Natural killer cell (primary cell): ENCODE results near the gene SLC17A7. TPM values are rescaled to one million over a fixed set of nuclear protein-coding genes. Genes with fewer than 3 reads are reported as not detected.
A peak's percentile ranks its signal among the peaks of the same experiment; 100 is the strongest.

Experiments used
- ATAC-seq, 3 donors: fragments of 150-1000 bp in 2 of 3; fragments of 200-7000 bp in 1 of 3; cut with Tn5 transposase; 1 replicate in 1 of 3; 2 replicates in 2 of 3; pipeline ENCODE4 v1.10.0; 2021; ENCODE audit warnings: mild to moderate bottlenecking in 2 of 3, moderate library complexity in 2 of 3
- DNase-seq, 2 donors: peaks; one replicate each; pipeline versions ENCODE4 v3.0.0 to v3.0.0-alpha.2; 2013 to 2021; ENCODE audit warnings: mixed read lengths in 1 of 2
- H3K27ac ChIP-seq: one replicate; pipeline ENCODE4 v1.5.1; 2013; ENCODE audit warnings: mild to moderate bottlenecking, low read length
- H3K27me3 ChIP-seq: one replicate; pipeline ENCODE4 v1.6.1; 2013; ENCODE audit warnings: low read length; ENCODE audit not compliant: control insufficient read depth, insufficient read depth
- H3K36me3 ChIP-seq: one replicate; pipeline ENCODE4 v1.6.1; 2013; ENCODE audit warnings: low read length; ENCODE audit not compliant: control insufficient read depth, insufficient read depth
- H3K4me1 ChIP-seq: one replicate; pipeline ENCODE4 v1.6.1; 2013; ENCODE audit warnings: low read length; ENCODE audit not compliant: control insufficient read depth, insufficient read depth
- H3K4me3 ChIP-seq: one replicate; pipeline ENCODE4 v1.5.1; 2013; ENCODE audit warnings: low read length
- H3K9me3 ChIP-seq: one replicate; pipeline ENCODE4 v1.6.1; 2013; ENCODE audit warnings: low read length; ENCODE audit not compliant: control insufficient read depth, insufficient read depth
- H3K27ac Mint-ChIP-seq, 2 donors: one replicate each; pipeline ENCODE4 v1.8.0; 2022; ENCODE audit warnings: mild to moderate bottlenecking in 2 of 2, mixed read lengths in 2 of 2, moderate library complexity in 1 of 2
- H3K27me3 Mint-ChIP-seq, 2 donors: one replicate each; pipeline ENCODE4 v1.8.0; 2022; ENCODE audit warnings: low read depth in 2 of 2, mixed read lengths in 2 of 2
- H3K36me3 Mint-ChIP-seq: one replicate; pipeline ENCODE4 v1.8.0; 2022; ENCODE audit warnings: mixed read lengths
- H3K4me1 Mint-ChIP-seq, 2 donors: one replicate each; pipeline ENCODE4 v1.8.0; 2022; ENCODE audit warnings: mixed read lengths in 2 of 2
- H3K4me3 Mint-ChIP-seq: one replicate; pipeline ENCODE4 v1.8.0; 2022; ENCODE audit warnings: mild to moderate bottlenecking, moderate library complexity, mixed read lengths
- H3K9me3 Mint-ChIP-seq, 2 donors: one replicate each; pipeline ENCODE4 v1.8.0; 2022; ENCODE audit warnings: mixed read lengths in 2 of 2
- WGBS: methylation state at CpG from one replicate; pipeline ENCODE4 v1.1.7; 2013; ENCODE audit warnings: missing lambda C conversion rate; ENCODE audit not compliant: insufficient coverage; 5-methylcytosine and 5-hydroxymethylcytosine counted together
- intact Hi-C: fragments of 100-400 bp; cut with micrococcal nuclease; formaldehyde crosslinking; loops from one replicate; pipeline ENCODE4 v1.14.2; 2022
- total RNA-seq, 4 donors: library from RNA; stranded (reverse); fragments of 120-200 nt in 1 of 4; gene quantifications; one replicate each; pipeline versions ENCODE4 v1.2.3 to v1.2.4, GENCODE V29; 2013 to 2022
- TF ChIP-seq, protein P1 (sequence below): fragments of 200-600 bp; IDR thresholded peaks from one replicate; pipeline ENCODE4 v1.8.0; 2022; ENCODE audit warnings: antibody characterized with exemption

Gene SLC17A7
- total RNA-seq, 3 donors from 2014 or later (not counting 1 experiment from before 2014, with no cell fraction given) = not detected

DNA sequence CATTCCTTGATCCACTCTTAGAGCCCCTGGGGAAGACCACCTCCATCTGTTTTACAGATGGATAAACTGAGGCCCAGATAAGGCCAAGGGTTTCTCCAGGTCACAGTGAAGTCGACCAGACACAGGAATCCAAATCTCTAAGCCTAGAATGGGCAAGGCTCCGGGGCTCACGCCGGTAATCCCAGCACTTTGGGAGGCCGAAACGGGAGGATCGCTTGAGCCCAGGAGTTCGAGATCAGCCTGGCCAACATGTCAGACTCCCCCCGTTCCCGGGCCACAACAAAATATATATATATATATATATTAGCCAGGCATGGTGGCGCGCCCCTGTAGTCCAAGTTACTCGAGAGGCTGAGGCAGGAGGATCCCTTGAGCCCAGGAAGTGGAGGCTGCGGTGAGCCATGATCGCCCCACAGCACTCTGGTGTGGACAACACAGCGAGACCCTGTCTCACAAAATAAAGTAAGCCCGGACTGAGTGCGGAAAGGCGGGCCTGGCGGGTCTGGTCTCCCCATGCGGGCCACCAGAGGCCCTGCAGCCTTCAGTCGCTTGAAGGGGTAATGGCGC, 45.5 kb upstream of the SLC17A7 start:
- Mint-ChIP-seq H3K4me1 (peaks cover 23 to 29% of the 10 kb centered on the region in 2 donors), H3K27me3 (no peaks in the 10 kb centered on the region), H3K9me3 (no peaks in the 10 kb centered on the region), H3K4me3 (peak overlapping the region; percentile 95), H3K36me3 (no peaks in the 10 kb centered on the region), H3K27ac (peak overlapping the region; percentile 92 to 98)
- Histone ChIP-seq H3K4me3 (no peak overlapping the region), H3K36me3 (peaks cover 42% of the 10 kb centered on the region), H3K27me3 (no peaks in the 10 kb centered on the region), H3K9me3 (no peaks in the 10 kb centered on the region), H3K4me1 (peaks cover 43% of the 10 kb centered on the region), H3K27ac (peak overlapping the region; percentile 85)
- WGBS = 59% methylated on average over 19 of the region's 23 CpGs
- TF ChIP-seq, protein P1, sequence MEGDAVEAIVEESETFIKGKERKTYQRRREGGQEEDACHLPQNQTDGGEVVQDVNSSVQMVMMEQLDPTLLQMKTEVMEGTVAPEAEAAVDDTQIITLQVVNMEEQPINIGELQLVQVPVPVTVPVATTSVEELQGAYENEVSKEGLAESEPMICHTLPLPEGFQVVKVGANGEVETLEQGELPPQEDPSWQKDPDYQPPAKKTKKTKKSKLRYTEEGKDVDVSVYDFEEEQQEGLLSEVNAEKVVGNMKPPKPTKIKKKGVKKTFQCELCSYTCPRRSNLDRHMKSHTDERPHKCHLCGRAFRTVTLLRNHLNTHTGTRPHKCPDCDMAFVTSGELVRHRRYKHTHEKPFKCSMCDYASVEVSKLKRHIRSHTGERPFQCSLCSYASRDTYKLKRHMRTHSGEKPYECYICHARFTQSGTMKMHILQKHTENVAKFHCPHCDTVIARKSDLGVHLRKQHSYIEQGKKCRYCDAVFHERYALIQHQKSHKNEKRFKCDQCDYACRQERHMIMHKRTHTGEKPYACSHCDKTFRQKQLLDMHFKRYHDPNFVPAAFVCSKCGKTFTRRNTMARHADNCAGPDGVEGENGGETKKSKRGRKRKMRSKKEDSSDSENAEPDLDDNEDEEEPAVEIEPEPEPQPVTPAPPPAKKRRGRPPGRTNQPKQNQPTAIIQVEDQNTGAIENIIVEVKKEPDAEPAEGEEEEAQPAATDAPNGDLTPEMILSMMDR = no peak
- no peak for DNase-seq
- intact Hi-C loops = loop anchor here (1.0 to 5.0 kb wide), 3 partner anchors 10 to 391 kb away; partner anchors contain the start of genes AKT1S1, ALDH16A1, RPS11 and TBC1D17
- ATAC-seq = no peak

DNA sequence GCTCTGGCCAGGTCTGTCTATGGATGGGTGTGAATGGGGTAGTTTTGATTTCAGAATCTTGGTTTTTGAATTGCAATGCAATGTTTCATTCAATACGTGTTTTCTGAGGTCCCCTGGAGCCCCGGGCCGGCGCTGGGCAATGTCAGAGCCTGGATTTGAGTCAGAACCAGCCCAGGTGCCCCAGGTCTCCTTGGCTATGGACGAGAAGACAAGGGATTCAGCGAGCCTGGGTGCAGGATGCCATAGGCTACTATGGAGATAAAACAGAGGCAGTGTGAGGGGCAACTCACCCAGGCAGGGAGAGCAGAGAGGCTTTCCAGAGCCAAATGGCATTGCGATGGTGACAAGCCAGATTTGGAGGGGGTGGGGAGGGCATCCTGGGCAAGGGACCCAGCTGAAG, 44.9 kb upstream of the SLC17A7 start:
- Mint-ChIP-seq H3K4me1 (peaks cover 23 to 29% of the 10 kb centered on the region in 2 donors), H3K27ac (peak overlapping the region; percentile 34 to 58), H3K4me3 (no peak overlapping the region), H3K36me3 (no peaks in the 10 kb centered on the region), H3K9me3 (no peaks in the 10 kb centered on the region), H3K27me3 (no peaks in the 10 kb centered on the region)
- 97% methylated on average over 7 of the region's 7 CpGs for WGBS
- DNase-seq (no peak), ATAC-seq (no peak)
- Histone ChIP-seq H3K4me3 (no peak overlapping the region), H3K27me3 (no peaks in the 10 kb centered on the region), H3K9me3 (no peaks in the 10 kb centered on the region), H3K4me1 (peaks cover 43% of the 10 kb centered on the region), H3K27ac (no peak overlapping the region), H3K36me3 (peaks cover 37% of the 10 kb centered on the region)
- intact Hi-C loops = loop anchor here (5.0 kb wide), 1 partner anchor 391 kb away; the partner anchor contains the start of genes AKT1S1 and TBC1D17
- TF ChIP-seq, protein P1 = no peak

DNA sequence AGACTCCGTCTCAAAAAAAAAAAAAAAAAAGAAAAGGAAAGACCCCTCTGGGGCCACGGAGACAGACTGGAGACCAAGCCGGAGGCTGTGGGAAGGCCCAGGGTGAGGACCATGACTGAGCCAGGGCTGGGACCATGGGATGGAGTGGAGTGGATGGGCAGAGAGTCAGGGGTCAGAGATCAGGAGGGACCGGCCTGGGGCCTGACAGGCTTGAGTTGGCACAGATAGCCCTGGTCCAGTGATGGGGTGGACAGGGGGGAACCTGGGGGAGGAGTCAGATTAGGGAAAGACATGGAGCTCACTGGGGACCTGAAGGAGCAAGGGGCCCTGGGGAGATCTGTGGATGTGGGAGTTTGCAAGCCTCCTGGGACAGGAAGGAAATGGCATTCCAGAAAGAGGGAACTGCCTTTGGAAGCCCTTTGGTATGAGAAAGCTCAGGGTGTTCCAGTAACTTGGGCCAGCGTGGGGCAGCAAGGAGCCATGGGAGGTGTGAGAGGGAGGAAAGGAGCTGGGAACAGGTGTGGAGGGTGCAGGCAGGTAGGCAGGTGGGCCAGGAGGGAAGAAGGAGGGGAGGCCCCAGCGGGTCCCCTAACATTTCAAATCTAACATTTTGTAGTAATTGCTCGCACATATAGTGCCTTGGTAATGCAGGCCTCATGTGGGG, 39.8 kb upstream of the SLC17A7 start:
- Mint-ChIP-seq H3K9me3 (no peaks in the 10 kb centered on the region), H3K36me3 (no peaks in the 10 kb centered on the region), H3K27me3 (no peaks in the 10 kb centered on the region), H3K4me3 (no peak overlapping the region), H3K4me1 (peaks cover 3 to 4% of the 10 kb centered on the region in 2 donors), H3K27ac (no peak overlapping the region)
- intact Hi-C loops = no loop called here
- Histone ChIP-seq H3K4me3 (no peak overlapping the region), H3K27me3 (no peaks in the 10 kb centered on the region), H3K9me3 (no peaks in the 10 kb centered on the region), H3K36me3 (peaks cover 32% of the 10 kb centered on the region), H3K27ac (no peak overlapping the region), H3K4me1 (peaks cover 5% of the 10 kb centered on the region)
- 99% methylated on average over 6 of the region's 7 CpGs for WGBS
- DNase-seq (no peak), ATAC-seq (no peak)
- TF ChIP-seq, protein P1 = no peak
